ENCODE measurements around the gene B4GAT1.

B4GAT1 gene

GRCh38 chr11:66338276-66339161 lies 8.9 kb downstream of the B4GAT1 start:
- no peak overlapping the region for H3K27ac ChIP-seq
- no peak for TF ChIP-seq CTCF (conservative IDR thresholded peaks at IDR 0.05)

- TF ChIP-seq CTCF (conservative IDR thresholded peaks at IDR 0.05): no peak
- H3K27ac ChIP-seq: no peak overlapping the region
Measured at GRCh38 chr11:66337103-66337899, 10.1 kb downstream of the B4GAT1 start.

- no peak within 1 kb of the TSS for H3K27ac ChIP-seq
- TF ChIP-seq CTCF (conservative IDR thresholded peaks at IDR 0.05): peak; percentile 77
Measured at GRCh38 chr11:66336234-66337102, 11.0 kb downstream of the B4GAT1 start, which contains the start of gene RIN1. TSS of gene RIN1 (minus strand) at chr11:66336434. CDS start at chr11:66336402, 32 bp downstream.

GRCh38 chr11:66335531-66336233 lies 11.7 kb downstream of the B4GAT1 start:
- H3K27ac ChIP-seq: no peak overlapping the region
- no peak for TF ChIP-seq CTCF (conservative IDR thresholded peaks at IDR 0.05)

- H3K27ac ChIP-seq: no peak overlapping the region
- no peak for TF ChIP-seq CTCF (conservative IDR thresholded peaks at IDR 0.05)
Measured at GRCh38 chr11:66334605-66335442, 12.6 kb downstream of the B4GAT1 start.

GRCh38 chr11:66333896-66334604 lies 13.4 kb downstream of the B4GAT1 start:
- no peak overlapping the region for H3K27ac ChIP-seq
- no peak for TF ChIP-seq CTCF (conservative IDR thresholded peaks at IDR 0.05)

Data from VCaP (cell line).